Measurements from ENCODE around the gene SH3RF2. TPM values are rescaled to one million over a fixed set of nuclear protein-coding genes. Genes with fewer than 3 reads are reported as not detected.
"Not testable (repeated sequence)": the region's sequence is repeated elsewhere in the genome, so short reads cannot be mapped to it uniquely, and the experiment has no call there.

SH3RF2 gene
- total RNA-seq, 1 experiment from 2014 or later: not detected

DNA sequence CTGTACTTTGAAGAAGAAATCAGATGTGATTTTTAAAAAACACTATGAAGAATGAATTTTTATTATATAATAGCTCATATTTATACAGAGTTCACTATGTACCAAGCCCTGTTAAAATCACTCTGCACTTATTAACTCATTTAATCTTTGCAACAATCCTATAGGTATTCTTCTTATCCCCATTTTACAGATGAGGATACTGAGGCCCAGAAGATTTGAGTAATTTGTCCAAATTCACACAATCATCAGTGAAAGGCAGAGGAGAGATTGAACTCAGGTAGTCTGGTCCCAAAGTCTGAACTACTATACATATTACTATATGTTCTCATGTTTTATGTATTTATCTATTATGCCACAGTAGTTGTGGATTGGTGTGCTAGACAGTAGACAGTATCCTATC is 152.9 kb downstream of the SH3RF2 start:
- no peaks in the 10 kb centered on the region for H3K36me3 ChIP-seq
- H3K9me3 ChIP-seq (replicated peaks): no peaks in the 10 kb centered on the region
- DNase-seq: no peak
- peaks cover 13% of the 10 kb centered on the region; the same call in 1 of the 2 replicates for H3K4me1 ChIP-seq
- no peak overlapping the region for H3K27ac ChIP-seq
- no peak overlapping the region for H3K4me3 ChIP-seq
- no peaks in the 10 kb centered on the region for H3K27me3 ChIP-seq

DNA sequence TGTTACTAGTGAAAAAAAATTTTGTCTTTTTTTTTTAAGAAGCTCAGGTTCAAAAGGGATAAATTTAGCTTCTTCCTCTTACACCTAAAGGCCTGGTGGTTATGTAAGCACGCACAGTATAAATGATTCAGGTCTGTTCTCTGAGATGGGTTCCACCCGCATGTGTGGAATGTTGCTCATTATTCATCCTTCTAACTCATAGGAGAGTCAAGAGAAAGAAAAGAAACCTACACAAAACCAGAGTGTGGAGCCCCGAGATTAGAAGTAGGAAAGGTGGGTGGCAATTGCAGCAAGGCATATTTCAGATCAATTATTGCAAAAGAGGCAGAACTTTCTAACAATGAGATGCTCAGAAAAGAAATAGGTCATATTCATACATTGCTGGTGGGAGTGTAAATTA is 155.5 kb downstream of the SH3RF2 start:
- H3K27me3 ChIP-seq: no peaks in the 10 kb centered on the region
- no peak overlapping the region for H3K27ac ChIP-seq
- H3K4me1 ChIP-seq: peaks cover 9% of the 10 kb centered on the region; the same call in 1 of the 2 replicates
- no peaks in the 10 kb centered on the region for H3K9me3 ChIP-seq (replicated peaks)
- H3K4me3 ChIP-seq: no peak overlapping the region
- no peaks in the 10 kb centered on the region for H3K36me3 ChIP-seq
- DNase-seq: no peak

- Histone ChIP-seq H3K4me1 (peaks cover 12% of the 10 kb centered on the region), H3K27ac (no peak overlapping the region), H3K9me3 (replicated peaks) (no peaks in the 10 kb centered on the region), H3K4me3 (no peak overlapping the region), H3K27me3 (no peaks in the 10 kb centered on the region), H3K36me3 (no peaks in the 10 kb centered on the region)
- no peak for DNase-seq
Measured at GRCh38 chr5:146098047-146098446, 161.7 kb downstream of the SH3RF2 start.

DNA sequence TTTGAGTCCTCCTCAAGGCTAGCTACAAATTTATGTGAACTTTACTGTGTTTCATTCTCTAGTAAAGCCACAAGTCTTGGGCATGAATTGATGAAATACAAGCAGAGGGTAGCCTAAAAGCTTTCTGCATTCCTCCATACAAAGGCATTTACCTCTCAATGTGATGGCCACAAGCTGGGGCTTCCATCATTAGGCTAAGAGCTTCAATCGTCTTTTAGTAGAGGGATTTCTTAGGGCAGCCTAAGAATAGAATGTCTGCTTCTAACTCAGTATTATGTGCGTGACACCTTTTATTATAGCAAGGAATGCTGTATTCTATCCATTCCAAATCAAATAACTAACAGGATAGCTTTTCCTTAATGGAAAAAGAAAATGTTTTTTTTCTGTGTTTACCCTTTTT is 165.3 kb downstream of the SH3RF2 start:
- Histone ChIP-seq H3K27ac (no peak overlapping the region), H3K4me3 (no peak overlapping the region), H3K9me3 (replicated peaks) (no peaks in the 10 kb centered on the region), H3K4me1 (peaks cover 12% of the 10 kb centered on the region), H3K36me3 (no peaks in the 10 kb centered on the region), H3K27me3 (no peaks in the 10 kb centered on the region)
- DNase-seq: no peak

DNA sequence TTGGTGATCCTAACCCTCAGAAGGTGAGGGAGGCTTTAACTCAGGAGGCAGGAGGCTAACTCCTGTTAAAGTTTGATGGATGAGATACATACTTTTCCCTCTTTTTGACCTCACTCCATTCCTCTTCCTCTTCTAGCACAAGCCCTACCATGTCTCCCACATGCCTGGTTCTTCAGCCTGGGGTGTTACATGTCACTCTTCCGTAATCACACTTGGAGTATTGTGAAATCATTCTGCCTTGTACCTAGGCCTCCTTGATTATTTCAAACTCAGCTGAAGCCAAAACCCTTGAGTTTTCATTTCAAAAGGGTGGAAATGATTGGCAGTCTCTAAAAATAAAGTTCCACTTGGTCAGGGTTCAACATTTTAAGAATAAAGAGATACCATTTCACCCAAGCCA is 167.2 kb downstream of the SH3RF2 start:
- Histone ChIP-seq H3K27ac (no peak overlapping the region), H3K4me1 (peaks cover 12% of the 10 kb centered on the region), H3K36me3 (no peaks in the 10 kb centered on the region), H3K4me3 (no peak overlapping the region), H3K27me3 (no peaks in the 10 kb centered on the region), H3K9me3 (replicated peaks) (no peaks in the 10 kb centered on the region)
- DNase-seq: no peak

- H3K4me3 ChIP-seq: no peak within 1 kb of the TSS
- H3K4me1 ChIP-seq: no peaks in the 10 kb centered on the region
- no peaks in the 10 kb centered on the region for H3K27me3 ChIP-seq
- H3K27ac ChIP-seq: no peak within 1 kb of the TSS
- 0 out of 2 replicates have a peak, but pooled peaks cover 3% of the 10 kb centered on the region for H3K36me3 ChIP-seq
- H3K9me3 ChIP-seq (replicated peaks): no peaks in the 10 kb centered on the region
- no peak for DNase-seq
Measured at GRCh38 chr5:146105477-146105876, 169.1 kb downstream of the SH3RF2 start, which contains the start of gene PLAC8L1. PLAC8L1 (minus strand) TSS chr5:146105577; CDS start chr5:146104311, 1,266 bp downstream.

DNA sequence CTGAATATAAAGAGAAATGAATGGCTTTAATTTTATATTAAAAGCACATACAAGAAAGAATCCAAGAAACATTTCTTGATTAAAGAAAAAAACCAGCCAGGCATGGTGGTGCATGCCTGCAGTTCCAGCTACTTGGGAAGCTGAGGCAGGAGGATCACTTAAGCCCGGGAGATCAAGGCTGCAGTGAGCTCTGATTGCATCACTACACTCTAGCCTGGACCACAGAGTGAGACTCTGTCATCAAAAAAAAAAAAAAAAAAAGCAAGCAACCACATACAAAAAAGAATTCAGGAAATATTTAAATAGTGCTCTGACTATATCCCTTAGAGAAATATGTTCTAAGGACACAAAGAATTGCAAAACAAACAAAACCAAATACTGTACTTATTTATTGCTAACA is 171.5 kb downstream of the SH3RF2 start:
- DNase-seq: no peak

DNA sequence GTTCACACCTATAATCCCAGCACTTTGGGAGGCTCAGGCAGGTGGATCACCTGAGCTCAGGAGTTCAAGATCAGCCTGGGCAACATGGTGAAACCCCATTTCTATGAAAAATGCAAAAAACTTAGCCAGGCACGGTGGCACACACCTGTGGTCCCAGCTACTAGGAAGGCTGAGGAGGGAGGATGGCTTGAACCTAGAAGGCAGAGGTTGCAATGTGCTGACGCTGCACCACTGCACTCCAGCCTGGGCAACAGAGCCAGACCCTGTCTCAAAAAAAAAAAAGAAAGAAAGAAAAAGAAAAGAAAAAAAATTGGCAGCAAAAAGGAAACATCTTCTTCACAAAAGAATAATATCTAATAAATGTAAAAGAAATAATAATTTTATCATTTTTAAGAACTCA is 172.5 kb downstream of the SH3RF2 start:
- not testable (repeated sequence) for H3K4me3 ChIP-seq; H3K9me3 ChIP-seq (replicated peaks); H3K27ac ChIP-seq; H3K4me1 ChIP-seq; H3K27me3 ChIP-seq; DNase-seq
- peaks cover 14% of the 10 kb centered on the region for H3K36me3 ChIP-seq

More for the DNA sequence above, 171.5 kb downstream of the SH3RF2 start:
- no peaks in the 10 kb centered on the region for H3K9me3 ChIP-seq (replicated peaks)
- no peak overlapping the region for H3K27ac ChIP-seq
- H3K36me3 ChIP-seq: peaks cover 6% of the 10 kb centered on the region; the same call in 1 of the 2 replicates
- no peaks in the 10 kb centered on the region for H3K27me3 ChIP-seq
- H3K4me3 ChIP-seq: no peak overlapping the region
- no peaks in the 10 kb centered on the region for H3K4me1 ChIP-seq

DNA sequence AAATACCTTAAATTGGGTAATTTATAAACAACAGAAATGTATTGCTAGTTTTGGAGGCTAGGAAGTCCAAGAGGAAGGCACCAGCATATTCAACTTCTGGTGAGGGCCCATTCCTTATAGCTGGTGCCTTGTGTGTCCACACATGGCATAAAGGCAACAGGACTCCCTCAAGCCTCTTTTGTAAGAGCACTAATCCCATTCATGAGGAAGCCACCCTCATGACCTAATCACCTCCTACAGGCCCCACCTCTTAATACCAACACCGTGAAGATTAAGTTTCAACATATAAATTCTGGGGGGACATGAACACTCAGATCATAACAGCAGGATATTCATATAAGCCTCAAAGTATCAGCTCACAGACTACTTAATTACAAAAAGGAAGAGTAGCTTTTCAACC is 173.0 kb downstream of the SH3RF2 start:
- peak in 1 of 2 experiments; percentile 10 for DNase-seq
- no peaks in the 10 kb centered on the region for H3K27me3 ChIP-seq
- no peaks in the 10 kb centered on the region for H3K9me3 ChIP-seq (replicated peaks)
- H3K27ac ChIP-seq: no peak overlapping the region
- peaks cover 19% of the 10 kb centered on the region for H3K36me3 ChIP-seq
- H3K4me3 ChIP-seq: no peak overlapping the region
- H3K4me1 ChIP-seq: no peaks in the 10 kb centered on the region

DNA sequence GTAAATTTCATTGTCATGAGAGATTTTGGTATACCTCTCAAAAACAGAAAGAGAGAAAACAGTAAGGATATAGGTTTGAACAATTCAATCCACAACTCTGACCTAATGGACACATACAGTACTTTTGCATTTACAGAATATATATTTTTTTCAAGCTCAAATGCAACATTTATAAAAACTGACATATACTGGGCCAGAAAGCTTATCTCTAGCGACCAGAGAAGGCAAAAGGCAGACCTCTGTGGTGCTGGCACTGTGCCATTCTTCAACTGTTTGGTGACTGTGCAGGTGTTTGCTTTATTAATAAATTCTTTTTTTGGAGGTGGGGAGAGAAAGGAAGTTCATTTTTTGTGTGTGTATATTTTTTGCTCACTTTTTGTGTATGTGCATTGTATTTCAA is 175.0 kb downstream of the SH3RF2 start:
- H3K4me3 ChIP-seq: no peak overlapping the region
- H3K9me3 ChIP-seq (replicated peaks): no peaks in the 10 kb centered on the region
- H3K4me1 ChIP-seq: no peaks in the 10 kb centered on the region
- H3K27me3 ChIP-seq: no peaks in the 10 kb centered on the region
- H3K27ac ChIP-seq: no peak overlapping the region
- DNase-seq: no peak
- H3K36me3 ChIP-seq: peaks cover 28% of the 10 kb centered on the region

GRCh38 chr5:146112476-146112875 is 176.1 kb downstream of the SH3RF2 start:
- H3K4me3 ChIP-seq: no peak overlapping the region
- H3K4me1 ChIP-seq: no peaks in the 10 kb centered on the region
- no peak for DNase-seq
- peaks cover 39% of the 10 kb centered on the region for H3K36me3 ChIP-seq
- no peak overlapping the region for H3K27ac ChIP-seq
- no peaks in the 10 kb centered on the region for H3K27me3 ChIP-seq
- H3K9me3 ChIP-seq (replicated peaks): no peaks in the 10 kb centered on the region

Other genes starting within 250 kb of the SH3RF2 start
- gene PRELID2, start 101.2 kb upstream of the SH3RF2 start, total RNA-seq (2014; rRNA removed; shearing (Covaris generic)): 0.06 TPM in 1 of 2 replicates, not detected in the other
- not detected in 2 replicates for gene GRXCR2, start 63.6 kb upstream of the SH3RF2 start, total RNA-seq (2014; rRNA removed; shearing (Covaris generic))
- gene PLAC8L1, start 169.0 kb downstream of the SH3RF2 start, total RNA-seq (2014; rRNA removed; shearing (Covaris generic)): 0.33 TPM in 1 of 2 replicates, not detected in the other
- 152 and 170 TPM in 2 replicates for gene LARS1, start 246.1 kb downstream of the SH3RF2 start, total RNA-seq (2014; rRNA removed; shearing (Covaris generic))